Measurements from ENCODE around the gene NLRP10. TPM values are rescaled to one million over a fixed set of nuclear protein-coding genes. Genes with fewer than 3 reads are reported as not detected.
"Not testable (repeated sequence)": the region's sequence is repeated elsewhere in the genome, so short reads cannot be mapped to it uniquely, and the experiment has no call there.

NLRP10 gene
- total RNA-seq, 1 experiment from 2014 or later, result not detected

DNA sequence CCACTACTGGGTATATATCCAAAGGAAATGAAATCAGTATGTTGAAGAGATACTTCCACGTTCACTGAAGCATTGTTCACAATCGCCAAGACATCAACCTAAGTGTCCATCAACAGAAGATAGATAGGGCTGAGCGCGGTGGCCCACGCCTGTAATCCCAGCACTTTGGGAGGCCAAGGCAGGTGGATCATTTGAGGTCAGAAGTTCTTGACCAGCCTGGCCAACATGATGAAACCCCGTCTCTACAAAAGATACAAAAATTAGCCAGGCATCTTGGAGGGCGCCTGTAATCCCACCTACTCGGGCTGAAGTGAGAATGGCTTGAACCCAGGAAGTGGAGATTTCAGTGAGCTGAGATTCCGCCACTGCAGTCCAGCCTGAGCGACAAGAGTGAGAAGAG is 34.5 kb upstream of the NLRP10 start:
- Mint-ChIP-seq H3K27ac (ENCODE audit: unreplicated experiment) (no peak overlapping the region), H3K4me1 (ENCODE audit: low read depth, unreplicated experiment) (no peaks in the 10 kb centered on the region), H3K27me3 (ENCODE audit: unreplicated experiment) (no peaks in the 10 kb centered on the region), H3K36me3 (ENCODE audit: insufficient read depth, unreplicated experiment) (peaks cover 45% of the 10 kb centered on the region), H3K4me3 (ENCODE audit: low read depth, unreplicated experiment) (no peak overlapping the region), H3K9me3 (ENCODE audit: low read depth, unreplicated experiment) (no peaks in the 10 kb centered on the region)
- intact Hi-C loops (cut with micrococcal nuclease; ENCODE audit: unreplicated experiment), result no loop called here
- CTCF ChIA-PET, result interaction anchor here (0.7 kb wide), 1 partner anchor 34 kb away, joined by 3 read pairs; no protein-coding TSS in a partner anchor
- no peak for DNase-seq
- TF ChIP-seq, protein P1, sequence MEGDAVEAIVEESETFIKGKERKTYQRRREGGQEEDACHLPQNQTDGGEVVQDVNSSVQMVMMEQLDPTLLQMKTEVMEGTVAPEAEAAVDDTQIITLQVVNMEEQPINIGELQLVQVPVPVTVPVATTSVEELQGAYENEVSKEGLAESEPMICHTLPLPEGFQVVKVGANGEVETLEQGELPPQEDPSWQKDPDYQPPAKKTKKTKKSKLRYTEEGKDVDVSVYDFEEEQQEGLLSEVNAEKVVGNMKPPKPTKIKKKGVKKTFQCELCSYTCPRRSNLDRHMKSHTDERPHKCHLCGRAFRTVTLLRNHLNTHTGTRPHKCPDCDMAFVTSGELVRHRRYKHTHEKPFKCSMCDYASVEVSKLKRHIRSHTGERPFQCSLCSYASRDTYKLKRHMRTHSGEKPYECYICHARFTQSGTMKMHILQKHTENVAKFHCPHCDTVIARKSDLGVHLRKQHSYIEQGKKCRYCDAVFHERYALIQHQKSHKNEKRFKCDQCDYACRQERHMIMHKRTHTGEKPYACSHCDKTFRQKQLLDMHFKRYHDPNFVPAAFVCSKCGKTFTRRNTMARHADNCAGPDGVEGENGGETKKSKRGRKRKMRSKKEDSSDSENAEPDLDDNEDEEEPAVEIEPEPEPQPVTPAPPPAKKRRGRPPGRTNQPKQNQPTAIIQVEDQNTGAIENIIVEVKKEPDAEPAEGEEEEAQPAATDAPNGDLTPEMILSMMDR (IDR thresholded peaks at IDR 0.05; ENCODE audit: unreplicated experiment), result no peak
- no TSS peak for BruUV-seq (replicated peaks)

DNA sequence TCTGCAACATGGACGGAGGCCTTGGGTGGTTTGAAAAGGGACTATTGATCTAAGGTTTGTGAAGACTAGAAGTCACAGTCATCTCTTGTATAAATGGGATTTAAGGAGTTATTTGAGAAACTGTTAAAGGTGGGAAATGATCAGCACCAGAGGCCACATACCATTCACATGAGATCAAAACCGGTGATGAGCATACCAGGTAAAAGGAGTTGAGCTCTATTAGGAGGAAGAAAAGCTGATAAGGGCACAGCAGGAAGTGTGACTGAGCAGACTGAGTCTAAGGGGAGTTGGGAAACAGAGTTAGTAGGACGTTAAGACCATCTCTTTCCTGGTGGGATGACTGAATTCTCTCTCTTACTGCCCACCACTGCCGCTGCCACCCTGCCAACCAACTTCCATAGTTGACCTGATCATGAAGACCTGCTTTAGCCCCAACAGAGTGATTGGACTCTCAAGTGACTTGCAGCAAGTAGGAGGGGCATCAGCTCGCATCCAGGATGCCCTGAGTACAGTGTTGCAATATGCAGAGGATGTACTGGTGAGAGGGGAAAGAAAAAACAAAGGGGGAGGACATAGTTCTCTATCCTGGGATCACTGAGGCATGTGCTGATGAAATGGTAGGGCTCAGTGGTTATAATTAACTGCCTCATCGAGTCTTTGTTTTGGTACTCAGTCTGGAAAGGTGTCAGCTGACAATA is 29.5 kb upstream of the NLRP10 start:
- H3K36me3 Mint-ChIP-seq (ENCODE audit: insufficient read depth, unreplicated experiment), result peaks cover 61% of the 10 kb centered on the region

DNA sequence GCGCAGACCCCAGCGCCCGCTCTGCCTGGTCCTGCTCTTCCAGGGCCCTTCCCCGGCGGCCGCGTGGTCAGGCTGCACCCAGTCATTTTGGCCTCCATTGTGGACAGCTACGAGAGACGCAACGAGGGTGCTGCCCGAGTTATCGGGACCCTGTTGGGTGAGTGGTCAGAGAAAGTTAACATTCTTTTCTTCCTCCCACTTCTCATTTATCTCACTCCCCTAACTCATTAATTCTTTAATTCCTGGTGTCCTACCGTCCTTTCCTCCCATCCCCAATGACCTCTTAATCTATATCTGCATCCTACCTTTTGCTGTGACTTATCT is 22.3 kb upstream of the NLRP10 start:
- not testable (repeated sequence) for H3K9me3 Mint-ChIP-seq (ENCODE audit: low read depth, unreplicated experiment); DNase-seq; BruUV-seq (replicated peaks); H3K27me3 Mint-ChIP-seq (ENCODE audit: unreplicated experiment)
- CTCF ChIA-PET, result interaction anchor here (0.6 to 2.1 kb wide), 8 partner anchors 82 to 141 kb away, joined by 3 to 37 read pairs (median 8); no protein-coding TSS in a partner anchor
- H3K4me1 Mint-ChIP-seq (ENCODE audit: low read depth, unreplicated experiment), result peaks cover 34% of the 10 kb centered on the region
- peak overlapping the region; percentile 100 for H3K27ac Mint-ChIP-seq (ENCODE audit: unreplicated experiment)
- intact Hi-C loops (cut with micrococcal nuclease; ENCODE audit: unreplicated experiment), result loop anchor here (1.0 to 2.0 kb wide), 2 partner anchors 81 to 95 kb away; no protein-coding TSS in a partner anchor
- peaks cover 30% of the 10 kb centered on the region for H3K36me3 Mint-ChIP-seq (ENCODE audit: insufficient read depth, unreplicated experiment)
- H3K4me3 Mint-ChIP-seq (ENCODE audit: low read depth, unreplicated experiment), result peak overlapping the region; percentile 99

More for the DNA sequence above, 29.5 kb upstream of the NLRP10 start:
- Mint-ChIP-seq H3K27ac (ENCODE audit: unreplicated experiment) (no peak overlapping the region), H3K9me3 (ENCODE audit: low read depth, unreplicated experiment) (no peaks in the 10 kb centered on the region), H3K27me3 (ENCODE audit: unreplicated experiment) (no peaks in the 10 kb centered on the region), H3K4me3 (ENCODE audit: low read depth, unreplicated experiment) (no peak overlapping the region), H3K4me1 (ENCODE audit: low read depth, unreplicated experiment) (peaks cover 12% of the 10 kb centered on the region)
- intact Hi-C loops (cut with micrococcal nuclease; ENCODE audit: unreplicated experiment), result no loop called here
- DNase-seq, result no peak
- CTCF ChIA-PET, result no interaction called here
- no TSS peak for BruUV-seq (replicated peaks)
- TF ChIP-seq, protein P1 (IDR thresholded peaks at IDR 0.05; ENCODE audit: unreplicated experiment), result no peak

DNA sequence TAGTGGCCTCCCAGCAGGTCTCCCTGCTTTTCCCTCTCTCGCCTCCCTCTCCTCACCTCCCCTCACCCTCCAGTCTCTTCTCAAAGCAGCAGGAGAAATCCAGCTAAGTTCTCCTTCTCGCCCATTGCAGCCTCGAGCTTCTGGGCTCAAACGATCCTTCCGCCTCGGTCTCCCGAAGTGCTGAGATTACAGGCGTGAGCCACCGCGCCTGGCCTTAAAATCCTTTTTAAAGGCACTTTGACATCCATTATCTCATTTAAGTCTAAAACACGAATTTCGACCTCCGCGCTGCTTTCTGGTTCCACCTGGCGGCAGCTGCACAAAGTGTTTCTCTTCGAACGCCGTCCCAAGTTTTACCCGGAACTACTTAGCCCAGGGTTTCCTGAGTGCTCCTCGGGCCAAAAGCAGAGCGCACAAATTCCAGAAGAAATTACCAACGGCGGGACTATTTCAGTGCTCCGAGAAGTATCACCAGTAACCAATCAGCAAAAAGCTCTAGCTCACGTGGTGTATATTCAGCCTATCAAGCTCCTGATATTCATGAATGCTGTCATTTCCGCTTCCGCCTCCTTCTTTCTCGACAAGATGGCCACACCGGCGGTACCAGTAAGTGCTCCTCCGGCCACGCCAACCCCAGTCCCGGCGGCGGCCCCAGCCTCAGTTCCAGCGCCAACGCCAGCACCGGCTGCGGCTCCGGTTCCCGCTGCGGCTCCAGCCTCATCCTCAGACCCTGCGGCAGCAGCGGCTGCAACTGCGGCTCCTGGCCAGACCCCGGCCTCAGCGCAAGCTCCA is 21.7 kb upstream of the NLRP10 start, which contains the start of gene EIF3F:
Gene EIF3F, plus strand, starts transcription at position 570 of the 792 bp plus-strand sequence. Its CDS starts 16 bp downstream, at position 586.
- CTCF ChIA-PET, result interaction anchor here (0.6 to 2.1 kb wide), 8 partner anchors 82 to 140 kb away, joined by 3 to 37 read pairs (median 8); no protein-coding TSS in a partner anchor
- Mint-ChIP-seq H3K9me3 (ENCODE audit: low read depth, unreplicated experiment) (no peaks in the 10 kb centered on the region), H3K4me3 (ENCODE audit: low read depth, unreplicated experiment) (peak within 1 kb of the TSS; percentile 99), H3K36me3 (ENCODE audit: insufficient read depth, unreplicated experiment) (peaks cover 30% of the 10 kb centered on the region), H3K4me1 (ENCODE audit: low read depth, unreplicated experiment) (peaks cover 34% of the 10 kb centered on the region), H3K27ac (ENCODE audit: unreplicated experiment) (peak within 1 kb of the TSS; percentile 100), H3K27me3 (ENCODE audit: unreplicated experiment) (no peaks in the 10 kb centered on the region)
- TF ChIP-seq, protein P1 (IDR thresholded peaks at IDR 0.05; ENCODE audit: unreplicated experiment), result peak; percentile 93
- peak; percentile 87 for DNase-seq
- intact Hi-C loops (cut with micrococcal nuclease; ENCODE audit: unreplicated experiment), result loop anchor here (1.0 to 2.0 kb wide), 2 partner anchors 80 to 95 kb away; no protein-coding TSS in a partner anchor
- no TSS peak for BruUV-seq (replicated peaks)

All from Calu3 (cell line).